Erythroblast (primary cell): ENCODE measurements around the gene SOBP.

ENCODE experiments used
- DNase-seq, 2 experiments: peaks; one replicate each; lab custom pipeline; 2025; lab: John Stamatoyannopoulos, UW
- GATA1 ChIP-seq: IDR thresholded peaks from 2 replicates; pipeline ENCODE4 v1.6.1; 2011; ENCODE audit warnings: low read depth, mild to moderate bottlenecking, control low read depth, low read length, moderate library complexity
- POLR2A ChIP-seq: IDR thresholded peaks from 2 replicates; pipeline ENCODE4 v1.6.1; 2011; ENCODE audit warnings: mild to moderate bottlenecking, low read length

Gene SOBP

GRCh38 chr6:107666981-107667601 is 177.2 kb downstream of the SOBP start:
- TF ChIP-seq GATA1, result no peak
- TF ChIP-seq POLR2A, result no peak
- no peak for DNase-seq

- no peak for TF ChIP-seq POLR2A
- peak; percentile 3 to 12 for DNase-seq
Measured at GRCh38 chr6:107667790-107668189, 177.9 kb downstream of the SOBP start.

GRCh38 chr6:107668743-107669474 is 179.0 kb downstream of the SOBP start:
- no peak for TF ChIP-seq GATA1
- TF ChIP-seq POLR2A, result no peak
- DNase-seq, result no peak

GRCh38 chr6:107670792-107671199 is 180.9 kb downstream of the SOBP start:
- DNase-seq, result no peak
- TF ChIP-seq GATA1, result no peak
- no peak for TF ChIP-seq POLR2A

GRCh38 chr6:107673076-107673494 is 183.2 kb downstream of the SOBP start:
- no peak for TF ChIP-seq GATA1
- no peak for TF ChIP-seq POLR2A

GRCh38 chr6:107674995-107675738 is 185.2 kb downstream of the SOBP start:
- no peak for TF ChIP-seq GATA1
- TF ChIP-seq POLR2A, result no peak
- DNase-seq, result peak; percentile 79 to 86

More at GRCh38 chr6:107673076-107673494, 183.2 kb downstream of the SOBP start:
- no peak for DNase-seq

GRCh38 chr6:107676042-107676441 is 186.1 kb downstream of the SOBP start:
- no peak for DNase-seq
- TF ChIP-seq POLR2A, result no peak
- TF ChIP-seq GATA1, result no peak

- TF ChIP-seq POLR2A (no peak), GATA1 (no peak)
- DNase-seq, result no peak
Measured at GRCh38 chr6:107677399-107677798, 187.5 kb downstream of the SOBP start.

- TF ChIP-seq POLR2A (no peak), GATA1 (no peak)
Measured at GRCh38 chr6:107679457-107679856, 189.5 kb downstream of the SOBP start.

GRCh38 chr6:107682721-107683120 is 192.8 kb downstream of the SOBP start:
- no peak for DNase-seq
- TF ChIP-seq GATA1 (no peak), POLR2A (no peak)

More at GRCh38 chr6:107679457-107679856, 189.5 kb downstream of the SOBP start:
- no peak for DNase-seq

GRCh38 chr6:107683183-107683582 is 193.3 kb downstream of the SOBP start:
- TF ChIP-seq POLR2A (no peak), GATA1 (no peak)
- DNase-seq, result no peak

GRCh38 chr6:107684996-107685395 is 195.1 kb downstream of the SOBP start:
- DNase-seq, result no peak
- no peak for TF ChIP-seq GATA1
- TF ChIP-seq POLR2A, result no peak

- TF ChIP-seq POLR2A (no peak), GATA1 (no peak)
- DNase-seq, result no peak
Measured at GRCh38 chr6:107689190-107689589, 199.3 kb downstream of the SOBP start.
